ENCODE data around the gene PIP. TPM values are rescaled to one million over a fixed set of nuclear protein-coding genes. Genes with fewer than 3 reads are reported as not detected.

PIP gene
- total and polyA plus RNA-seq, 9 of the 15 experiments (the other 6 are each of a cell fraction or from before 2014, with no cell fraction given): not detected

DNA sequence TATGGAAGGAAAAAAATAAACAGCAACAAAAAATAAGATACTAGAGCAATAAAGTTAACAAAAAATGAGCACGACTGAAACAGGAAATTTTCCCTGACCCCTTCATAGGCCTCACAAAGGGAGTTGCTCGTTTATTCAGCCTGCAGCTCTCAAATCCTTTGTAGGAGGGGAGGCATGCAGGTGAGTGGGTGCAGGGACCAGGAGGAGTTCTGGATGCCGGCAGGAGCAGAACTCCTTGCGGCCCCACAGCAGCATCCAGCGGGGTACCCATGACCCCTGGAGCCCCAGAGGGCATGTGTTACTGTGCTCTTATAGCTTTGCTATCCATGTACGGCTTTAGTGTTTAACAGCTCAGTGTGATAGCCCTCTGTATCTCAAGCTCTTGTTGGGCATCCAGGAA, 57.1 kb downstream of the PIP start:
- Histone ChIP-seq H3K27me3 (ENCODE audit: control insufficient read depth in 2 of 2, insufficient read depth in 2 of 2, low read length in 2 of 2) (peaks cover 0 to 9% of the 10 kb centered on the region in 2 experiments; a peak in 2 of 5 replicates), H2AFZ (ENCODE audit: low read depth, low read length) (no peak overlapping the region), H3K9me1 (ENCODE audit: control insufficient read depth, insufficient read depth, low read length) (no peaks in the 10 kb centered on the region), H3K4me2 (ENCODE audit: insufficient read depth, low read length) (no peak overlapping the region), H3K79me2 (ENCODE audit: control insufficient read depth, insufficient read depth, low read length) (no peaks in the 10 kb centered on the region), H3K9me3 (replicated peaks; ENCODE audit: control insufficient read depth, insufficient read depth, low read depth, low read length) (no peaks in the 10 kb centered on the region), H3K4me1 (replicated peaks in 1 of 2; ENCODE audit: control insufficient read depth in 2 of 2, insufficient read depth in 2 of 2, low read length in 2 of 2) (no peaks in the 10 kb centered on the region), H3K9ac (ENCODE audit: insufficient read depth in 1 of 2, low read depth in 2 of 2, low read length in 2 of 2) (no peak overlapping the region), H3K4me3 (no peak overlapping the region), H3K36me3 (ENCODE audit: control insufficient read depth, insufficient read depth, low read length) (no peaks in the 10 kb centered on the region), H3K27ac (ENCODE audit: extremely low read depth, low read depth, low read length) (no peak overlapping the region), H4K20me1 (replicated peaks; ENCODE audit: control insufficient read depth, insufficient read depth, low read length) (no peaks in the 10 kb centered on the region)
- under 1% methylated on average over 6 of the region's 6 CpGs for WGBS (ENCODE audit: insufficient coverage, low coverage, missing lambda C conversion rate)
- no TSS peak for BruUV-seq (replicated peaks)
- ATAC-seq (no peak), FAIRE-seq (no peak), DNase-seq (ENCODE audit: extremely low read depth in 1 of 4, low spot score in 3 of 4) (no peak)
- in situ Hi-C loops (cut with MboI) (no loop called here), intact Hi-C loops (cut with micrococcal nuclease) (no loop called here)
- TF ChIP-seq, protein P1, sequence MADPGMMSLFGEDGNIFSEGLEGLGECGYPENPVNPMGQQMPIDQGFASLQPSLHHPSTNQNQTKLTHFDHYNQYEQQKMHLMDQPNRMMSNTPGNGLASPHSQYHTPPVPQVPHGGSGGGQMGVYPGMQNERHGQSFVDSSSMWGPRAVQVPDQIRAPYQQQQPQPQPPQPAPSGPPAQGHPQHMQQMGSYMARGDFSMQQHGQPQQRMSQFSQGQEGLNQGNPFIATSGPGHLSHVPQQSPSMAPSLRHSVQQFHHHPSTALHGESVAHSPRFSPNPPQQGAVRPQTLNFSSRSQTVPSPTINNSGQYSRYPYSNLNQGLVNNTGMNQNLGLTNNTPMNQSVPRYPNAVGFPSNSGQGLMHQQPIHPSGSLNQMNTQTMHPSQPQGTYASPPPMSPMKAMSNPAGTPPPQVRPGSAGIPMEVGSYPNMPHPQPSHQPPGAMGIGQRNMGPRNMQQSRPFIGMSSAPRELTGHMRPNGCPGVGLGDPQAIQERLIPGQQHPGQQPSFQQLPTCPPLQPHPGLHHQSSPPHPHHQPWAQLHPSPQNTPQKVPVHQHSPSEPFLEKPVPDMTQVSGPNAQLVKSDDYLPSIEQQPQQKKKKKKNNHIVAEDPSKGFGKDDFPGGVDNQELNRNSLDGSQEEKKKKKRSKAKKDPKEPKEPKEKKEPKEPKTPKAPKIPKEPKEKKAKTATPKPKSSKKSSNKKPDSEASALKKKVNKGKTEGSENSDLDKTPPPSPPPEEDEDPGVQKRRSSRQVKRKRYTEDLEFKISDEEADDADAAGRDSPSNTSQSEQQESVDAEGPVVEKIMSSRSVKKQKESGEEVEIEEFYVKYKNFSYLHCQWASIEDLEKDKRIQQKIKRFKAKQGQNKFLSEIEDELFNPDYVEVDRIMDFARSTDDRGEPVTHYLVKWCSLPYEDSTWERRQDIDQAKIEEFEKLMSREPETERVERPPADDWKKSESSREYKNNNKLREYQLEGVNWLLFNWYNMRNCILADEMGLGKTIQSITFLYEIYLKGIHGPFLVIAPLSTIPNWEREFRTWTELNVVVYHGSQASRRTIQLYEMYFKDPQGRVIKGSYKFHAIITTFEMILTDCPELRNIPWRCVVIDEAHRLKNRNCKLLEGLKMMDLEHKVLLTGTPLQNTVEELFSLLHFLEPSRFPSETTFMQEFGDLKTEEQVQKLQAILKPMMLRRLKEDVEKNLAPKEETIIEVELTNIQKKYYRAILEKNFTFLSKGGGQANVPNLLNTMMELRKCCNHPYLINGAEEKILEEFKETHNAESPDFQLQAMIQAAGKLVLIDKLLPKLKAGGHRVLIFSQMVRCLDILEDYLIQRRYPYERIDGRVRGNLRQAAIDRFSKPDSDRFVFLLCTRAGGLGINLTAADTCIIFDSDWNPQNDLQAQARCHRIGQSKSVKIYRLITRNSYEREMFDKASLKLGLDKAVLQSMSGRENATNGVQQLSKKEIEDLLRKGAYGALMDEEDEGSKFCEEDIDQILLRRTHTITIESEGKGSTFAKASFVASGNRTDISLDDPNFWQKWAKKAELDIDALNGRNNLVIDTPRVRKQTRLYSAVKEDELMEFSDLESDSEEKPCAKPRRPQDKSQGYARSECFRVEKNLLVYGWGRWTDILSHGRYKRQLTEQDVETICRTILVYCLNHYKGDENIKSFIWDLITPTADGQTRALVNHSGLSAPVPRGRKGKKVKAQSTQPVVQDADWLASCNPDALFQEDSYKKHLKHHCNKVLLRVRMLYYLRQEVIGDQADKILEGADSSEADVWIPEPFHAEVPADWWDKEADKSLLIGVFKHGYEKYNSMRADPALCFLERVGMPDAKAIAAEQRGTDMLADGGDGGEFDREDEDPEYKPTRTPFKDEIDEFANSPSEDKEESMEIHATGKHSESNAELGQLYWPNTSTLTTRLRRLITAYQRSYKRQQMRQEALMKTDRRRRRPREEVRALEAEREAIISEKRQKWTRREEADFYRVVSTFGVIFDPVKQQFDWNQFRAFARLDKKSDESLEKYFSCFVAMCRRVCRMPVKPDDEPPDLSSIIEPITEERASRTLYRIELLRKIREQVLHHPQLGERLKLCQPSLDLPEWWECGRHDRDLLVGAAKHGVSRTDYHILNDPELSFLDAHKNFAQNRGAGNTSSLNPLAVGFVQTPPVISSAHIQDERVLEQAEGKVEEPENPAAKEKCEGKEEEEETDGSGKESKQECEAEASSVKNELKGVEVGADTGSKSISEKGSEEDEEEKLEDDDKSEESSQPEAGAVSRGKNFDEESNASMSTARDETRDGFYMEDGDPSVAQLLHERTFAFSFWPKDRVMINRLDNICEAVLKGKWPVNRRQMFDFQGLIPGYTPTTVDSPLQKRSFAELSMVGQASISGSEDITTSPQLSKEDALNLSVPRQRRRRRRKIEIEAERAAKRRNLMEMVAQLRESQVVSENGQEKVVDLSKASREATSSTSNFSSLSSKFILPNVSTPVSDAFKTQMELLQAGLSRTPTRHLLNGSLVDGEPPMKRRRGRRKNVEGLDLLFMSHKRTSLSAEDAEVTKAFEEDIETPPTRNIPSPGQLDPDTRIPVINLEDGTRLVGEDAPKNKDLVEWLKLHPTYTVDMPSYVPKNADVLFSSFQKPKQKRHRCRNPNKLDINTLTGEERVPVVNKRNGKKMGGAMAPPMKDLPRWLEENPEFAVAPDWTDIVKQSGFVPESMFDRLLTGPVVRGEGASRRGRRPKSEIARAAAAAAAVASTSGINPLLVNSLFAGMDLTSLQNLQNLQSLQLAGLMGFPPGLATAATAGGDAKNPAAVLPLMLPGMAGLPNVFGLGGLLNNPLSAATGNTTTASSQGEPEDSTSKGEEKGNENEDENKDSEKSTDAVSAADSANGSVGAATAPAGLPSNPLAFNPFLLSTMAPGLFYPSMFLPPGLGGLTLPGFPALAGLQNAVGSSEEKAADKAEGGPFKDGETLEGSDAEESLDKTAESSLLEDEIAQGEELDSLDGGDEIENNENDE (IDR thresholded peaks at IDR 0.05; ENCODE audit: low read depth, low read length): no peak
- TF ChIP-seq SP2 (IDR thresholded peaks at IDR 0.05; ENCODE audit: extremely low read depth, low read depth, low read length, poor library complexity, severe bottlenecking) (no peak), ZNF740 (CRISPR knock-in tag; IDR thresholded peaks at IDR 0.05) (no peak), ZNF740 (tag; IDR thresholded peaks at IDR 0.05) (no peak)
- POLR2A ChIA-PET: interaction anchor here (0.7 kb wide), 2 partner anchors 20 to 1208 kb away, joined by 3 to 4 read pairs; no protein-coding TSS in a partner anchor
- CTCF ChIA-PET (ENCODE audit: low intra/inter-chr PET ratio): no interaction called here
